HG02642 (cell line): ENCODE data around the gene VAC14.
"Not testable (repeated sequence)": the region's sequence is repeated elsewhere in the genome, so short reads cannot be mapped to it uniquely, and the experiment has no call there.

Experiments
- ATAC-seq: cut with Tn5 transposase; IDR thresholded peaks from one replicate; pipeline ENCODE4 v1.9.1; 2021; ENCODE audit warnings: mild to moderate bottlenecking; ENCODE audit not compliant: unreplicated experiment, poor library complexity

Gene VAC14

GRCh38 chr16:70800781-70801480 lies at the start of gene VAC14:
Gene VAC14, minus strand, starts transcription at chr16:70801158. Its CDS starts 258 bp downstream, at chr16:70800900.
- ATAC-seq = peak; percentile 96

- not testable (repeated sequence) for ATAC-seq
Measured at GRCh38 chr16:70823498-70824118, 22.6 kb upstream of the VAC14 start.

- not testable (repeated sequence) for ATAC-seq
Measured at GRCh38 chr16:70822734-70823133, 21.8 kb upstream of the VAC14 start.

GRCh38 chr16:70818088-70818487 lies 17.1 kb upstream of the VAC14 start:
- ATAC-seq = not testable (repeated sequence)

- peak; percentile 61 for ATAC-seq
Measured at GRCh38 chr16:70809392-70810060, 8.6 kb upstream of the VAC14 start.

- ATAC-seq = no peak
Measured at GRCh38 chr16:70808371-70808770, 7.4 kb upstream of the VAC14 start.

- no peak for ATAC-seq
Measured at GRCh38 chr16:70805787-70806186, 4.8 kb upstream of the VAC14 start.

GRCh38 chr16:70805380-70805779 lies 4.4 kb upstream of the VAC14 start:
- ATAC-seq = no peak

- no peak for ATAC-seq
Measured at GRCh38 chr16:70804734-70805169, 3.8 kb upstream of the VAC14 start.

GRCh38 chr16:70804153-70804733 lies 3.3 kb upstream of the VAC14 start:
- ATAC-seq = no peak

- ATAC-seq = no peak
Measured at GRCh38 chr16:70803319-70803718, 2.4 kb upstream of the VAC14 start.

- ATAC-seq = no peak
Measured at GRCh38 chr16:70801611-70802010, 653 bp upstream of the VAC14 start.

GRCh38 chr16:70800311-70800710 lies 647 bp downstream of the VAC14 start:
- ATAC-seq = no peak

GRCh38 chr16:70796301-70796700 lies 4.7 kb downstream of the VAC14 start:
- ATAC-seq = no peak

- ATAC-seq = no peak
Measured at GRCh38 chr16:70795296-70795912, 5.6 kb downstream of the VAC14 start.

- ATAC-seq = peak; percentile 49
Measured at GRCh38 chr16:70793851-70794502, 7.0 kb downstream of the VAC14 start.

GRCh38 chr16:70790815-70791214 lies 10.1 kb downstream of the VAC14 start:
- ATAC-seq = no peak

GRCh38 chr16:70789595-70790447 lies 11.1 kb downstream of the VAC14 start:
- no peak for ATAC-seq
